NCI-H1105 treated with DMSO at 0.1 percent for 48 hours (cell line): ENCODE data around the gene POLR2H.

ENCODE experiments used
- DNase-seq: peaks from one replicate; lab custom pipeline; 2025; lab: John Stamatoyannopoulos, UW

The POLR2H gene

DNA sequence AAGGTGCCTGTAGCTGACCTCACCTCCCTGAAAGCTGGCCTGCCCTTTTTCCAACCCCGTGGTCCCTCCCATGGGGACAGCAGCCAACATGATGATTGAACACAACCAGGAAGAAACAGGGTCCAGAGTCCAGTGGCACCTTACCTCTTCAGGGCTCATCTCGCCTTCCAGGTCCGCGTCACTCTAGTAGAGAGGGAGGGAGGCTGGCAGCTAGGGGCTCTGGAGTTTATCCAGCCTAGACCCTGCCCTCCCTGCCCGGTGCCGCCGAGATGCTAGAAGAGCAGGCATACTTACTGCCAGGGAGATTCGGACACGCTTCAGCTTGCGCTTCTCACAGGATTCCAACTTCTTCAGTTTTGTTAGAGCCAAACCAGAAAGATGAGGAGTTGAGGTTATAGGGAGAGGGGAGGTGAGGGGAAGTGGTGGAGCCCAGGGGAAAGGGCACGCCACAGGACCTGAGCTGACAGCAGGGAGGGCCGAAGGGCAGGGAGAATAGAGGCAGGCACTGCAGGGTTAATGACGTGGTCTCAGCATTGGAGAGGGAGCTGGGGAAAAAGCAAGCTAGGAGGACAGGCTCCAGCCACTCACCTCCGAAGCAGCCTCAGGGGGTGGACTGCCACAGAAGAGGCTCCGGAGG is 9.2 kb upstream of the POLR2H start:
- DNase-seq: no peak

DNA sequence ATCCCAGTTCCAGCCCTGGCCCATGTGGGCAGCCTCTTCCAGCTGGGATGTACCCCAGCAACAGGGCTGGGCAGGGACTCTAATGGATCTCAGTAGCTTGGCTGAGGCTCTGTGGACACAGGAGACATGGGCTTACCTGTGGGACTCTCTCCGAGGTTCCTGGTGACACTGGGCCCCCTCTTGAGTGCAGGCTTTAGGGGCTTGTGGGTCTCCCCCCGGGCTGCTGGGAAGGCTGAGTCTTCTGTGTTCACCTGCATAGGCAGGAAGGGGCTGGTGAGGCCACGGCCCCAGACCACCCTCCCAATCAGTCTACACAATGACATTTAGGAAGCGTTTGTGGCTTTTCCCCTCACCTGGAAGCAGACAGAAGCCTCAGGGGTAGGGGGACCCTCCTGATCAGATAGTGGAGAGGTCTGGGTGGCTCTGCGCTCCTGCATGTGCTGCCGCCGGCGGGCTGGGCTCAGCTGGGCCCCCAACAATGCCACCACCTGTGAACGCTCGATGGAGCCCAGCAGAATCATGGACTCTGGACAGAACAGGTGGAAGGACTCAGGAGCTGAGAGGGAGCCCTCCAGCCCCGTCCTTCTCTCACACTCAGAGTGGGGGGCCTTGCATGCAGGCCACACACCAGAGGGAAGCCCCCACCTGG is 8.5 kb upstream of the POLR2H start:
- no peak for DNase-seq

DNA sequence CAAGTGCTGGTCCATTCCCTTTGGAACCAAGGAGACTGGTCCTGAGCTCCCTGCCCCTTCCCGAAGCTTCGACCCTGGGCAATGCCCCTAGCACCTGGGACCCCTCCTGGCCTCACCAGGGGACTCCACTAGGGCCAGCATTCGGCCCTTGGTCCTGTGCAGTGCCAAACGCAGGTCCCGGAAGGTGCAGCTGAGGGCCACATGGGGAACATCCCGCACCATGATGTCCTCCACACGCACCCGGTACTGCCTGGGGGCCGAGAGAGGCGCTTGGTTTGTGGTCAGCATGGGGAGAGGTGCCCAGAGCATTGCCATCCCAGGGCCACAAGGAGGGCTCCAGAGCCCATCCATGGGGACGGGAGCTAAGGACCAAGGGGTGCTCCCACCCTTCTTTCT is 8.0 kb upstream of the POLR2H start:
- no peak for DNase-seq

DNA sequence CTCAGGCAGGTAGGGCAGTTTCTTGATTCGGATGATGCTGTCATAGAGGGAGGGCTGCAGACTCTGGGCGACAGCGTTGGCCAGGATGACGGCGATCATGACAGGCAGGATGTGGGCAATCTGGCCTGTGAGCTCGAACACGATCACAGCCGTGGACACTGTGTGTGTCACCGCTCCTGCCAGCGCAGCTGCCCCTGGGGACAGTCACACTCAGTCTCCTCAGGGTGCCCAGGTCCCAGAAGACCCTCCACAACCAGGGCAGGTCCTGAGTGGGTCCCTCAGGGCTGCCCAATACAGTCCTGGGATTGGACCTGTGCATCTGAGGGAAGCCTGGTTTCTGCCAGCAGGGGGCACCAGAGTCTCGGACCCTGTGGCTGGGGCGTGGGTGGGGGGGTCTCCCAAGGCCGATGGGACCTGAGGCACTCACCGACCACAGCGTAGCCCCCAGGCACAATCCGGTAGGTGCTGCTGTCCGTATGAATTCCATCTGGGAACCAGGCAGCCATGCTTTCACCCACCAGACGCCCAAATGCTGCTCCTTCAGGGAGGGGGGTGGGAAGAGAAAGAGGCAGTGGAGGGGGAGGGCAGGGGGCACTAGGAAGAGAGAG is 7.3 kb upstream of the POLR2H start:
- DNase-seq: peak; percentile 16

GRCh38 chr3:184354754-184355153 is 6.8 kb upstream of the POLR2H start:
- no peak for DNase-seq

DNA sequence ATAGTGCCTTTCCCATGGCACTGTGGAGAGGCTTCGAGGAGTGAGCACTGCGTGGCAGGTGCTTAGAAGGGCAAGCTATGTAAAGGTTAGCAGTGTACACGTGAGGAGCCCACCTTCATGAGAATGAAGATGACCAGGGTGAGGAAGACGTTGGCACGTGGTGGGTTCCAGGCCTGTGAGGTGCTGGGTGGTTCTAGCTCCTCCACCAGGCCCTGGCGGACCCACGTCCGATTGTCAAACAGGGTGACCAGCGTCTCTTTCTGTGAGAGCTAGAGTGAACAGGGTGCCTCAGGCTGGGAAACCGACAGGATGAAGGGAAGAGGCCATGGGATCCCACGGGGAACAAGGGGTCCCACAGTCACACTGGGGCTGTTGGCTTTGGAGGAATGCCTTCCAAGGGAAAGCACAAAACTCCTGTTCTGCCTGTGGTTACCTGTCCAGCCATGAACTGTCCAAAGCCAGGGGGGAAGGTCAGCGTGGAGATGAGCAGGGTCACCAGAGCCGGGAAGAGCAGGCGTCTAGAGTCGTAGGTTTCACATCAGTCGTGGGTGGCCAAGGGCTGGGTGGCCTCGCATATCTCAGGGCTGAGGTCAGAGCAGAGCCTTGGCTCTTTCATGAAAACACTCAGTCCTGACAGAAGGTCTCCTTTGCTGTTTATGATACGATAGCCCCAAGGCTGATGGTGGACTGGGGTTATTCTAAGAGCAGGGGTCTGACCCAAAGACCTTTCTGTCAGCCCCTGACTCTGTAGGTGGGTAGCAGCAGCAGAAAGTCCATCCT is 6.1 kb upstream of the POLR2H start:
- DNase-seq: no peak

GRCh38 chr3:184357248-184358123 is 4.0 kb upstream of the POLR2H start:
- no peak for DNase-seq

DNA sequence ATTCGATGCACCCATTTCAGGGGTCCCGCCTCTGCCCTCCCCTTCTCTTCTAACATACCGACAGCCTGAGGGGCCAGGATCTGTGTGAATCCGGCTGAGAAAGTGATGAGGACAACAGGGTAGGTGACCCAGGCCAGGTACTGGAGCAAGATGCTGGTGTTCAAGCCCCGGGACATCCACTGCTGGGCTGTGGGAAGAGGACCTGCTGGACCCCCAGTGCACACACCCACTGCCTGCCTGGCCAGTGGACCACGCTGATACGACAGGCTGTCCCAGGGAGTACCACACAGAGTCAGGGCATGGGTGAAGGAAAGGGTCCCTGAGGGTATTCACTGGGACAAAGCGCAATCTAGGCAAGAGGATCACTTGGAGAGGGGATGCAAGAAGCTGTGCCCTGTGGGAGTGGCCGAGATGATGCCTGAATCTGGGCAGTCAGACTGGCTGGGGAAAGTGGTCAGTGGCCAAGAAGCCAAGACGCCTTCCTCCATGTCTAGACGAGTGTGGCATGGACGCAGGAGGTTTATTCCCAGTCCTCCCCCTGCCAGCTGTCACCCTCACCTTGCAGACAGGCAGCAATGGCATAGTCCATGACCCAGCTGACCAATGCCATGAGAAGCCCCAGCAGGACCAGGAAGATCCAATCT is 3.3 kb upstream of the POLR2H start:
- DNase-seq: no peak

GRCh38 chr3:184358921-184359350 is 2.6 kb upstream of the POLR2H start:
- DNase-seq: no peak

GRCh38 chr3:184359610-184360009 is 1.9 kb upstream of the POLR2H start:
- no peak for DNase-seq

- DNase-seq: no peak
Observed at GRCh38 chr3:184360070-184360928, 1.2 kb upstream of the POLR2H start.

- DNase-seq: no peak
Observed at GRCh38 chr3:184360929-184361531, 480 bp upstream of the POLR2H start.

GRCh38 chr3:184361932-184362667 is 590 bp downstream of the POLR2H start:
- DNase-seq: peak; percentile 83

DNA sequence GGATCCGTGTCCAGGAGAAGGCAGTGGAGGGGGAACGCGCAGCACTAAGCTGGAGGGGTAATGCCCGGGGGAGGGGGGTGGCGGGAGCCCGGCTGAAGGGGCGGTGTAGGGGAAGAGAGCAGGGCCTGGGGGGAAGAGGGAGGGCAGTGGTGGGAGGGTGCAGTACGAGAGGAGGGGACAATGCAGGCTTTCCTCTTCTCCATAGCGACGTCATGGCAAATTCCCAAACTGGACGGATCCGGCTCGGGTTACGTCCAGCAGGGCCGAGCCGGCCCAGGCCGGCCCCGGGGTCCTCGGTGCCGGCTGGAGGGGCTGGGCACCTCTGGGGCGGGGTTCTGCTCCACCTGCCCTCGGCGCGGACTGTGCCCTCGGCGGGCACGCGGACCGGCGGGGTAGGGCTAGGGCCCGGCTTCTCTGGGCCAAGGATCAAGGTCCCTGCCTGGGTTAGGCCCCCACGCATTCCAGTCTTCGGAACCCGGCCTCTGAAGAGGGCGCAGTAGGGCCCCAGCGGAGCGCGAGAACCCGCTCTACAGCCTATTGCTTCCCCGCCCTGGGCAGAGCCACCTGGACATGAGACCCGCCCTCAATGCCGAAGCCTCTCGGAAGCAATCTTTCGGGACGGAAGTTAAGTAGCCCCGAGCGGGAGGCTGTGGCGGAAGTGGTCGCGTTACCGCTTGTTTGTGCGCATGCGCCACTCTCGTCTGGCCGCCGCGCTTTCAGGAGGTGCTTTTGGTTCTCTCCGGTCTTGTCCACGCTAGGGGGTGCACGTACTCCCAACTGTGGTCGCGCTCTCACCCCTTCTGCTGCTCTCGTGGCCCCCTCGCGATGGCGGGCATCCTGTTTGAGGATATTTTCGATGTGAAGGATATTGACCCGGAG is 1.4 kb downstream of the POLR2H start:
- DNase-seq: peak; percentile 100

DNA sequence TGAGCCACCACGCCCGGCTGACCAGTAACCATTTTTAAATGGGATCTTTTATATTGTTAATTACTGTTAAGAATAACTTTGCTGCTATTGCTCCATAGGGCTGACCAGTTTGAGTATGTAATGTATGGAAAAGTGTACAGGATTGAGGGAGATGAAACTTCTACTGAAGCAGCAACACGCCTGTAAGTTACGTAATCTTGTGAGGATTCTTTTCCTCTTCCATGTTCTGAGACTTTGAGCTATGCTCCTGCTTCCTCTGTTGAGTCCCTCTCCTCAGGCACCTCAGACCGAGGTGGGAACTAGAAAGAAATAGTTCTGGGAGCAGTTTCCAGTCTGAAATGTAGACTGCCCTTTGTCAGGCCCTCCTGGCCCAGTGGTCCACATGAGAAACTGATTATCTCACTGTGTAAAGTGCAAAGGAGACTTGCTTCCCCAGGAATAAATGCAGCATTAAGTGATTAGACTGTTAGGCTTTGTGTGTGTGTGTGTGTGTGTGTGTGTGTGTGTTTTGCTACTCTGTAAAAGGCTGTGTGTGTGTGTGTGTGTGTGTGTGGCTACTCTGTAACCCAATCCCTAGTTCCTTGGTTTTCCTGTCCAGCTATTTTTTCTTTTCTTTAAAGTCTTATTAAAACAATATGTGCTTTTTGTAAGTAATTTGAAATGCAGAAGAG is 5.2 kb downstream of the POLR2H start:
- no peak for DNase-seq

DNA sequence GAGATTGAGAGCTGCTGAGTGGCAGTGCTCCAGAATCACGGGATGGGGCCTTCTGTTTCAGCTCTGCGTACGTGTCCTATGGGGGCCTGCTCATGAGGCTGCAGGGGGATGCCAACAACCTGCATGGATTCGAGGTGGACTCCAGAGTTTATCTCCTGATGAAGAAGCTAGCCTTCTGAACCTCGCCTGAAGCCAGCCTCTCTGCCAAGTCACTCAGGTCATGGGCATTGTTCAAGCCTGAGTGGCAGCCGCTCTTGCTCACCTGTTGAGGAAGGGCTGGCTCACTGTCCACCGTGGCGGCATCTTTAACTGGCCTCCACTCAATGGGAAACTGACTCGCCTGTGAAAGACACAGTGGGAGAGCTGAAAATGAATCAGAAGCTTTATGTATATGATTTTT is 6.6 kb downstream of the POLR2H start:
- no peak for DNase-seq

GRCh38 chr3:184368586-184369183 is 7.2 kb downstream of the POLR2H start:
- no peak for DNase-seq
